ENCODE measurements around the gene PDE7B.

PDE7B gene

DNA sequence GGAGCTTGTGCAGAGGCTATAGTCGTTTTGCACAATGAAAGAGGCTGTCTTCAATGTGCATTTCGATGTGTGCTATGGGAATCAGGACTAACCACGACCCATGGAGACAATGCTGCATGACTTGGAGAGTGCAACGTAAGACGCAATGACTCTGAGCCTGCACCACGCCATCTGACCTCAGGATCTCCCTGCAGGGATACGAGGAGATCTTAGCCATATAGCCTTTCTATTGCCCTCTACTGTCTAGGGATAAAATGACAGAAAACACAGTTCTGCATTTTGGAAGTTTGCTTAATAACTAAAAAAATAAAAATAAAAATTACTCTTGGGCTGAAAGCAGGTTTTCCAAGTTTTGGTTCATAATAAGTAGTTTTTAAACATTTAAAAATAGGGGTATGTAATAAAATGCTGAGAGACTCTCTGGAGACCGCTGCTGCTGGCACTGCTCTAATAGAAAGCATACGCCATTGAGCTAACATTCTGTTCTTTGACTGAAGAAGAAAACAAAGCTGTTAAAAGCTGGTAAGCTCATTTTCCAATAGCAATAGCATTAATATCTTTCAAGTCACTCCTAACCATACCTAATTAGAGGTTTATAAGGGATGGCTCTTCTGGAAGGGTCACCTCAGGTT lies 87.2 kb downstream of the PDE7B start:
- no peak overlapping the region for H3K4me3 ChIP-seq (ENCODE audit: low read depth, low read length)
- TF ChIP-seq, protein P1, sequence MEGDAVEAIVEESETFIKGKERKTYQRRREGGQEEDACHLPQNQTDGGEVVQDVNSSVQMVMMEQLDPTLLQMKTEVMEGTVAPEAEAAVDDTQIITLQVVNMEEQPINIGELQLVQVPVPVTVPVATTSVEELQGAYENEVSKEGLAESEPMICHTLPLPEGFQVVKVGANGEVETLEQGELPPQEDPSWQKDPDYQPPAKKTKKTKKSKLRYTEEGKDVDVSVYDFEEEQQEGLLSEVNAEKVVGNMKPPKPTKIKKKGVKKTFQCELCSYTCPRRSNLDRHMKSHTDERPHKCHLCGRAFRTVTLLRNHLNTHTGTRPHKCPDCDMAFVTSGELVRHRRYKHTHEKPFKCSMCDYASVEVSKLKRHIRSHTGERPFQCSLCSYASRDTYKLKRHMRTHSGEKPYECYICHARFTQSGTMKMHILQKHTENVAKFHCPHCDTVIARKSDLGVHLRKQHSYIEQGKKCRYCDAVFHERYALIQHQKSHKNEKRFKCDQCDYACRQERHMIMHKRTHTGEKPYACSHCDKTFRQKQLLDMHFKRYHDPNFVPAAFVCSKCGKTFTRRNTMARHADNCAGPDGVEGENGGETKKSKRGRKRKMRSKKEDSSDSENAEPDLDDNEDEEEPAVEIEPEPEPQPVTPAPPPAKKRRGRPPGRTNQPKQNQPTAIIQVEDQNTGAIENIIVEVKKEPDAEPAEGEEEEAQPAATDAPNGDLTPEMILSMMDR (IDR thresholded peaks at IDR 0.05; ENCODE audit: borderline replicate concordance, insufficient read depth, low read depth, low read length) = no peak

DNA sequence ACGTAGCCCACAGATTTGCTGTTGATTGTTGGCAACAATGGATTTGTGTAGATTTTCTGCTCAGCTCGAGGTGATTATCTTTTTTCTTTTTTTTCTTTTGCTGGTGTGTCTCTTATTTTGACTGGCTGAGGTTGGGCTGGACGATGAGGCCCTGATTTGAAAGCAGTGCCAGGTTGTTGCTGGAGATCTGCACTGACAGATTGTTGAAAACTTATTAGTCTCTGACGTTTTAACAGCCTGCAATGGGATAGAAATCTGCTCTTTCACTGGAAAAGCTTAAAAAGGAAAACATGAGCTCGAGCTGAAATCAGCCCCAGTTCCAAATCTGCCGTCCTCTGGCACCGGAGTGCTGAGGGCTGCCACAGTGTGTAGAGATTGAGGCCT lies 87.7 kb downstream of the PDE7B start:
- TF ChIP-seq, protein P1 (IDR thresholded peaks at IDR 0.05; ENCODE audit: borderline replicate concordance, insufficient read depth, low read depth, low read length) = no peak
- H3K4me3 ChIP-seq (ENCODE audit: low read depth, low read length) = no peak overlapping the region

- no peak overlapping the region for H3K4me3 ChIP-seq (ENCODE audit: low read depth, low read length)
- TF ChIP-seq, protein P1 (IDR thresholded peaks at IDR 0.05; ENCODE audit: borderline replicate concordance, insufficient read depth, low read depth, low read length) = no peak
Measured at GRCh38 chr6:135940616-135941167, 89.2 kb downstream of the PDE7B start.

DNA sequence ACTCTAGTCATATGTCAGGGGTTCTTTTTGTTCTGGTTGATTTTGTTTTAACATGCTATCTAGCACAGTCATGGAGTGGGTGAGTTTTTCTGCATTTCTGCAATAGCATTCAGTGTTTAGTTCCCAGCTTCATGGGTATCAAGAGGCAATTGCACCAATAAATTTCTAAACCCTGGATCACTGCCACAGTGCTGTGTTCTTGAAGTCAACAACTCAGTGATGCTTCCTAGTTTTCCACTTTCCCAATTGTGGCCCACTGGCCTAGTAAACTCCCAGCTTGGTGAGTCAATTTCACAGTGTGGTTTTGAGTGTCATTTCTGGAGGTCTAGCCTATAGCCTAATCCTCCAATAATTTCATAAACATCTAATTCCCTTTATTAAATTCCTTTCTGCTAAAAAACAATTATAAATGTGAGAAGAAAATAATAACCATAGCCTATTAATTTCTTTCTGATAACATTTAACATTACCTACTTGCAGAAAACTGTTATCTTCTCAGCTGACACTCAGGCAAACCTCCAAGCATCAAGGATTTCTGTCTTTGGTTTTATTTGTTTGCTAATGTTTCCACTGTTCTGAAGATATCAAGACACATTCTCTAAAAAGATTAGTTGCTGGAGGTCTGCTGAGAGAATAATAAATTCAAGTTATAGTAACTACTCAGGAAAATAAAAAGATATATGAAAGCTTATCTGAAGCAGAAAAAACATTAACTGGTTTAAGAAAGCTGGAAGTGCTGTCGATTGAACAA lies 89.9 kb downstream of the PDE7B start:
- TF ChIP-seq, protein P1 (IDR thresholded peaks at IDR 0.05; ENCODE audit: borderline replicate concordance, insufficient read depth, low read depth, low read length) = no peak
- H3K4me3 ChIP-seq (ENCODE audit: low read depth, low read length) = no peak overlapping the region

GRCh38 chr6:135944120-135944519 lies 92.6 kb downstream of the PDE7B start:
- no peak overlapping the region for H3K4me3 ChIP-seq (ENCODE audit: low read depth, low read length)
- TF ChIP-seq, protein P1 (IDR thresholded peaks at IDR 0.05; ENCODE audit: borderline replicate concordance, insufficient read depth, low read depth, low read length) = no peak

- TF ChIP-seq, protein P1 (IDR thresholded peaks at IDR 0.05; ENCODE audit: borderline replicate concordance, insufficient read depth, low read depth, low read length) = no peak
Measured at GRCh38 chr6:135946674-135947073, 95.2 kb downstream of the PDE7B start.

DNA sequence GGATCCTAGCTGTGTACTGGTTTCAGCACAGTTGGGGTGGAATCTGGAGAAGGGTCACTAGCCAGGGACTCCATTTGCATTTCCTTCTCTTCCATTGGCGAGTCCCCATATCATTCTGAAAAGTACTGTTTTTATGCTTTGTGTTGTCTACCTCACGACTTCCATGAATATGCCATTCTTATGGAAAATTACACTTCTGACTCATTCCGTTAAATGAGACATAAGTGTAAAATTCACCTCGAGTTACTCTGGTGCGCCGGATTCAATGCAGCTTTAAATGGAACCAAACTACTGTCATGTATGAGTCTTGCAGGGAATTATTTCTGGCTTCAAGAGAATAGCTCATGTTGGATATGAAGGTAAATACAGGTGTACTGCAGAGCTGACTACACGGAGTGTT lies 99.2 kb downstream of the PDE7B start:
- TF ChIP-seq, protein P1 (IDR thresholded peaks at IDR 0.05; ENCODE audit: borderline replicate concordance, insufficient read depth, low read depth, low read length) = no peak
- H3K4me3 ChIP-seq (ENCODE audit: low read depth, low read length) = no peak overlapping the region

More at GRCh38 chr6:135946674-135947073, 95.2 kb downstream of the PDE7B start:
- H3K4me3 ChIP-seq (ENCODE audit: low read depth, low read length) = no peak overlapping the region

Data from GM12875 (cell line).